Renal cortex interstitium (tissue), 3 donors: ENCODE measurements around the gene ACTMAP. TPM values are rescaled to one million over a fixed set of nuclear protein-coding genes. Genes with fewer than 3 reads are reported as not detected.

Experiments
- polyA plus RNA-seq, 3 donors: library from polyadenylated mRNA; unstranded; fragments of 120-200 nt; gene quantifications; one replicate each; pipeline ENCODE4 v1.2.1, GENCODE V29; 2013; ENCODE audit not compliant: insufficient read length in 3 of 3

ACTMAP gene
- polyA plus RNA-seq, 3 donors, result 14.5 to 18.5 (median 15.1) TPM

Other genes starting within 250 kb of the ACTMAP start
- gene SHKBP1, start 173.6 kb downstream of the ACTMAP start, polyA plus RNA-seq, result 10 to 100 TPM; 44.3 to 47.9 (median 45.6) TPM
- gene LTBP4, start 149.1 kb downstream of the ACTMAP start, polyA plus RNA-seq, result 100 to 1,000 TPM; 156 to 325 (median 271) TPM
- 10 to 100 TPM in 2 of 3 donors, 1 to 10 TPM in 1; 9.4 to 16.0 (median 15.9) TPM for gene NUMBL, start 59.8 kb downstream of the ACTMAP start, polyA plus RNA-seq
- 10 to 100 TPM; 30.7 to 45.2 (median 38.9) TPM for gene COQ8B, start 33.6 kb downstream of the ACTMAP start, polyA plus RNA-seq
- 10 to 100 TPM; 12.3 to 15.4 (median 14.2) TPM for gene ITPKC, start 33.4 kb downstream of the ACTMAP start, polyA plus RNA-seq
- 100 to 1,000 TPM; 111 to 126 (median 117) TPM for gene SNRPA, start 726 bp upstream of the ACTMAP start, polyA plus RNA-seq
- gene MIA, start 25.0 kb upstream of the ACTMAP start, polyA plus RNA-seq, result 1 to 10 TPM in 2 of 3 donors, under 1 TPM in 1; 0.19 to 3.5 (median 1.4) TPM
- gene RAB4B, start 27.8 kb upstream of the ACTMAP start, polyA plus RNA-seq, result 10 to 100 TPM in 2 of 3 donors, 1 to 10 TPM in 1; 7.0 to 13.5 (median 12.6) TPM
- gene EGLN2, start 48.7 kb upstream of the ACTMAP start, polyA plus RNA-seq, result 10 to 100 TPM; 60.1 to 80.5 (median 74.4) TPM
- under 1 TPM in 2 of 3 donors, not detected in 1; 0.18 to 0.24 TPM for gene CYP2A6, start 100.0 kb upstream of the ACTMAP start, polyA plus RNA-seq
- gene CYP2A7, start 131.8 kb upstream of the ACTMAP start, polyA plus RNA-seq, result under 1 TPM in 2 of 3 donors, not detected in 1; 0.10 to 0.20 TPM
- gene CYP2B6, start 240.8 kb upstream of the ACTMAP start, polyA plus RNA-seq, result 1 to 10 TPM; 1.6 to 3.3 (median 3.0) TPM